Uterus (tissue), 4 donors: ENCODE data around the gene INPP4A. TPM values are rescaled to one million over a fixed set of nuclear protein-coding genes. Genes with fewer than 3 reads are reported as not detected.

Experiments
- DNase-seq, 2 donors: peaks; one replicate each; pipeline ENCODE4 v3.0.0-alpha.2; 2019 to 2020
- H3K27ac ChIP-seq, 2 donors: fragments of 200-600 bp; sonication (generic); 1 replicate in 1 of 2; 2 replicates in 1 of 2; pipeline ENCODE4 v1.5.1; 2016 to 2018
- H3K27me3 ChIP-seq, 2 donors: fragments of 200-600 bp; sonication (generic); one replicate each; pipeline ENCODE4 v1.5.1; 2018 to 2019; ENCODE audit warnings: control low read depth in 1 of 2
- H3K36me3 ChIP-seq, 2 donors: fragments of 200-600 bp; sonication (generic); one replicate each; pipeline ENCODE4 v1.5.1; 2019; ENCODE audit warnings: control low read depth in 1 of 2
- H3K4me1 ChIP-seq, 2 donors: fragments of 200-600 bp; sonication (generic); one replicate each; pipeline ENCODE4 v1.5.1; 2018 to 2019; ENCODE audit warnings: control low read depth in 1 of 2
- H3K4me3 ChIP-seq, 2 donors: fragments of 200-600 bp; sonication (generic); 1 replicate in 1 of 2; 2 replicates in 1 of 2; pipeline ENCODE4 v1.5.1; 2018 to 2019; ENCODE audit warnings: mild to moderate bottlenecking in 1 of 2
- H3K9me3 ChIP-seq, 2 donors: fragments of 200-600 bp; sonication (generic); one replicate each; pipeline ENCODE4 v1.5.1; 2019; ENCODE audit warnings: control low read depth in 1 of 2
- POLR2A ChIP-seq, 2 donors: fragments of 450-650 bp; IDR thresholded peaks; one replicate each; pipeline ENCODE4 v1.6.1; 2016; ENCODE audit warnings: antibody characterized with exemption in 2 of 2, mild to moderate bottlenecking in 1 of 2, moderate library complexity in 1 of 2
- intact Hi-C: fragments of 100-400 bp; cut with DNase I; formaldehyde crosslinking; loops from one replicate; pipeline ENCODE4 v1.15.1; 2023; ENCODE audit warnings: low total_unique reads
- total RNA-seq, 4 donors: library from RNA; depleted of rRNA in 3 of 4; stranded (reverse); fragments of >200 nt in 3 of 4; gene quantifications; one replicate each; pipeline versions ENCODE4 v1.1.0 to v1.2.4, GENCODE V29; 2014 to 2023
- TF ChIP-seq, protein P1 (sequence below), 4 experiments: fragments of 200-600 bp in 2 of 4; fragments of 450-650 bp in 2 of 4; sonication (generic) in 2 of 4; IDR thresholded peaks; one replicate each; pipeline ENCODE4 v1.5.1; 2016 to 2019; ENCODE audit warnings: antibody characterized with exemption in 4 of 4, mild to moderate bottlenecking in 2 of 4, moderate library complexity in 1 of 4
- donor health status: DM: yes; HTN: yes; CAD: no.

Gene INPP4A
- total RNA-seq, 4 donors from 2014 or later: 8.7 to 40.2 (median 35.2) TPM

DNA sequence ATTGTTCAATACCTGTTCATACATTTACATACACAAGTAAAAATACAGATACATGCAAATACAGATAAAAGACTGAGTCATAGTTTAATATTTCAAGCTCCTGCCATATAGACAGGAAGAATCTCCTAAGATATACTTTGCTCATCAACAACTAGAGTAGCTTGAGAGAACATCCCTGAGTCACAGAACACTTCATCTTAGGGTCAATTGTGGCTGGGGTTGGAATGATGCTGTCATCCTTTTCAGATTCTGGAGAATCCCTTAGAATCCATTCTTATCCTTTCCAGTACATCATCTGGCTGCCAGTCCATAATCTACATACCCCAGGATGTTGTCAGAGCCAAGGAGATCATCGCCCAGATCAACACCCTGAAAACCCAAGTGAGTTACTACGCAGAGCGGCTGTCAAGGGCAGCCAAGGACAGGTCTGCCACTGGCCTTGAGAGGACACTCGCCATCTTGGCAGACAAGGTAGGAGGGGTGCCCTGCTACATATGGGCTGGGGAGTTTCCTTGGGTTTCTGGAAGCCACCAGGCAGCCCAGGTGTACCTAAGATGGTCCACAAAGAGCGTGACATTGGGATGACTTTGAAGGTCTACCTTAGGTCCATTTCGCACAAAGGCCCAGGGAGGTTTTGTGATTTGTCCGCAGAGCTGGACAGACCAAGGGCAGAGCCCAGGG lies 108.0 kb downstream of the INPP4A start:
- Histone ChIP-seq H3K9me3 (no peaks in the 10 kb centered on the region), H3K36me3 (no peaks in the 10 kb centered on the region), H3K4me3 (no peak overlapping the region), H3K27ac (no peak overlapping the region), H3K27me3 (no peaks in the 10 kb centered on the region), H3K4me1 (no peaks in the 10 kb centered on the region)
- DNase-seq: no peak
- TF ChIP-seq POLR2A (IDR thresholded peaks at IDR 0.05): no peak
- TF ChIP-seq, protein P1, sequence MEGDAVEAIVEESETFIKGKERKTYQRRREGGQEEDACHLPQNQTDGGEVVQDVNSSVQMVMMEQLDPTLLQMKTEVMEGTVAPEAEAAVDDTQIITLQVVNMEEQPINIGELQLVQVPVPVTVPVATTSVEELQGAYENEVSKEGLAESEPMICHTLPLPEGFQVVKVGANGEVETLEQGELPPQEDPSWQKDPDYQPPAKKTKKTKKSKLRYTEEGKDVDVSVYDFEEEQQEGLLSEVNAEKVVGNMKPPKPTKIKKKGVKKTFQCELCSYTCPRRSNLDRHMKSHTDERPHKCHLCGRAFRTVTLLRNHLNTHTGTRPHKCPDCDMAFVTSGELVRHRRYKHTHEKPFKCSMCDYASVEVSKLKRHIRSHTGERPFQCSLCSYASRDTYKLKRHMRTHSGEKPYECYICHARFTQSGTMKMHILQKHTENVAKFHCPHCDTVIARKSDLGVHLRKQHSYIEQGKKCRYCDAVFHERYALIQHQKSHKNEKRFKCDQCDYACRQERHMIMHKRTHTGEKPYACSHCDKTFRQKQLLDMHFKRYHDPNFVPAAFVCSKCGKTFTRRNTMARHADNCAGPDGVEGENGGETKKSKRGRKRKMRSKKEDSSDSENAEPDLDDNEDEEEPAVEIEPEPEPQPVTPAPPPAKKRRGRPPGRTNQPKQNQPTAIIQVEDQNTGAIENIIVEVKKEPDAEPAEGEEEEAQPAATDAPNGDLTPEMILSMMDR (IDR thresholded peaks at IDR 0.05): no peak
- intact Hi-C loops: no loop called here

DNA sequence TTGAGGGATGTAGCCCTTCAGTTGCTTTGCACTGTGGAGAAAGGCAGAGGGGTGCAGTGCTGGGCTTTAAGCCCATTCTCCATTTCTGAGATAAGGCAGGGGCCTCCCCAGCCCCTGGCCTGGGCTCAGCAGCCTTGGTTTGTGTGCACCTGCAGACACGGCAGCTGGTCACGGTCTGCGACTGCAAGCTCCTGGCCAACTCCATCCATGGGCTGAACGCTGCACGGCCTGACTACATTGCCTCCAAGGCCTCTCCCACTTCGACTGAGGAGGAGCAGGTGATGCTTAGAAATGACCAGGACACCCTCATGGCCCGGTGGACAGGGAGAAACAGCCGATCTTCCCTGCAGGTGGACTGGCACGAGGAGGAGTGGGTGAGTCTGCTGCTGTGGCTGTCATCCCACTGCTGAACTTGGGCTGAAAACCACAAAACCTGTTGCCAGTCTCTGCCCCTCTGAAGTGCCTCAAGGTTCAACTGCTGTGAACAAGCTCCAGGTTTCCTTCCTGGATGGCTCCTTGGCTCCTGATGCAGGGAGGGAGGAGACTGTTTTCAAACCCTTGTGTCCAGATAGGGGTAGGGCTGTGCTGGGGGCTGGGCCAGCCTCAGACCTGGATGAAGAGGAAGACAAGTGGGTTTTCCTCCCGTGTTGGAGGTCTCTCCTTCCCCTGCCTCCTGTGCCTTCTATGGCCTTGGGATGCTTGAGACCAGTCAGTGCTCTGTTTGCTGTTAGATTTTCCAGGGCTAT lies 109.6 kb downstream of the INPP4A start:
- Histone ChIP-seq H3K4me1 (no peaks in the 10 kb centered on the region), H3K27ac (no peak overlapping the region), H3K4me3 (no peak overlapping the region), H3K27me3 (no peaks in the 10 kb centered on the region), H3K36me3 (no peaks in the 10 kb centered on the region), H3K9me3 (no peaks in the 10 kb centered on the region)
- no peak for DNase-seq
- intact Hi-C loops: no loop called here
- TF ChIP-seq POLR2A (IDR thresholded peaks at IDR 0.05): no peak
- TF ChIP-seq, protein P1 (IDR thresholded peaks at IDR 0.05): no peak

DNA sequence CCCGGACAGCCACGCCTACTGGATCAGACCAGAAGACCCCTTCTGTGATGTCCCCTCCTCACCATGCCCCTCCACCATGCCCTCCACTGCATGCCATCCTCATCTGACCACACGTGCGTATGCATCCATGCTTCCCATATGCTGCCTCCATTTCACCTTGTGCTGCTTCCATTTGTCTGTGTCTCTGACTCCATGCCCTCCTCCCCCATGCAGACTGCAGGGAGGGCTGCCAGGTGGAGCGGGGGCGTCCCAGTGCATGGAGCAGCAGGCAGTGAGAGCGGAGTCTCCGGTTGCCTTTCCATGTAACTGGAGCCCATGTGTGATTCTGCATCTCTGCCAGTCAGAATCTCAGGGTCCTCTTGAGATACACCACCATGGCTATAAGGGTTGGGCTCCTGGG lies 111.0 kb downstream of the INPP4A start:
- H3K27me3 ChIP-seq: no peaks in the 10 kb centered on the region
- intact Hi-C loops: no loop called here
- H3K27ac ChIP-seq: no peak overlapping the region
- no peaks in the 10 kb centered on the region for H3K4me1 ChIP-seq
- DNase-seq: no peak
- H3K9me3 ChIP-seq: no peaks in the 10 kb centered on the region
- H3K36me3 ChIP-seq: no peaks in the 10 kb centered on the region
- no peak for TF ChIP-seq POLR2A (IDR thresholded peaks at IDR 0.05)
- TF ChIP-seq, protein P1 (IDR thresholded peaks at IDR 0.05): no peak
- H3K4me3 ChIP-seq: no peak overlapping the region

DNA sequence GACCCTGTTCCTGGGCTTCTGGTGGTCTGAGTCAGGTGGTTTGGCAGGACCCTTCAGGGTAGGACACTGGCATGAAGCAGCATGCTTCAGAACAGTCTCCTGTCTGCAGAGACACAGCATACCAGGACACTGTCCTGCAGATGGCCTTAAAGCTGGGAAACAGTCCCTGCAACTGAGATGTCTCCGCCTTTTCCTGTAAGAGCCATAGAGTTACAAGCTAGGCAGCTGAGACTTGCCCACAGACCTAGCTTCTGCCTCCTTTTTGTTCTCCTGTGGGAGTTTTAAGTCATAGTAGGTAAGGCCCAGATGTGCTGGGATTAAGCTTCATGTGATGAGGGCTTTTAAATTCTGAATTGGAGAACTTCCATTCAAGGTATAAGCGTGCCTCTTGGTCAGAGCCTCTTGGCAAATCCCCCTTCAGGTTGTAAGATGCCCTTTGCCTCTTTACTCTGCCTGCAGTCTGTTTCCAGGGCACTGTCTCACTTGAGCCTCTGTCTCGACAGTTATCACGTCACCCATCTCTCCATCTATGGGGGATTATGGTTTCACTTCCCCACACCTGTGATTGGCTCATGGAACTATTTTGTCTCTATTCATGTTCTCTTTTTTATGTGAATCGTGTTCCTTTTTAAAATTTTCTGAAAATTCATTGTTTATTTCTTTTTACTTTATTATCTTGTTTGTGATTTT lies 111.8 kb downstream of the INPP4A start:
- H3K4me1 ChIP-seq: no peaks in the 10 kb centered on the region
- no peak for DNase-seq
- H3K36me3 ChIP-seq: no peaks in the 10 kb centered on the region
- no peak for TF ChIP-seq POLR2A (IDR thresholded peaks at IDR 0.05)
- TF ChIP-seq, protein P1 (IDR thresholded peaks at IDR 0.05): no peak
- no peak overlapping the region for H3K4me3 ChIP-seq
- H3K27me3 ChIP-seq: no peaks in the 10 kb centered on the region
- H3K27ac ChIP-seq: no peak overlapping the region
- H3K9me3 ChIP-seq: no peaks in the 10 kb centered on the region
- intact Hi-C loops: no loop called here
